IPS-18a (cell line): ENCODE measurements around the gene FBXO5.
"Not testable (repeated sequence)": the region's sequence is repeated elsewhere in the genome, so short reads cannot be mapped to it uniquely, and the experiment has no call there.

Experiments used
- H3K27ac ChIP-seq: one replicate; pipeline ENCODE4 v1.5.1; 2013; ENCODE audit warnings: low read length
- H3K27me3 ChIP-seq: one replicate; pipeline ENCODE4 v1.6.1; 2013; ENCODE audit warnings: mild to moderate bottlenecking, low read length; ENCODE audit not compliant: control insufficient read depth, insufficient read depth
- H3K36me3 ChIP-seq: one replicate; pipeline ENCODE4 v1.6.1; 2013; ENCODE audit warnings: low read depth, low read length; ENCODE audit not compliant: control insufficient read depth
- H3K4me1 ChIP-seq: one replicate; pipeline ENCODE4 v1.6.1; 2013; ENCODE audit warnings: low read depth, low read length; ENCODE audit not compliant: control insufficient read depth
- H3K4me3 ChIP-seq: one replicate; pipeline ENCODE4 v1.5.1; 2013; ENCODE audit warnings: low read length
- H3K9ac ChIP-seq: one replicate; pipeline ENCODE4 v1.6.1; 2013; ENCODE audit warnings: mild to moderate bottlenecking, low read length, moderate library complexity
- H3K9me3 ChIP-seq: one replicate; pipeline ENCODE4 v1.6.1; 2013; ENCODE audit warnings: low read depth, low read length; ENCODE audit not compliant: control insufficient read depth

Gene FBXO5

GRCh38 chr6:153013438-153013837 is 30.6 kb upstream of the FBXO5 start:
- Histone ChIP-seq H3K27ac (no peak overlapping the region), H3K4me1 (no peaks in the 10 kb centered on the region), H3K4me3 (no peak overlapping the region), H3K9me3 (no peaks in the 10 kb centered on the region), H3K27me3 (no peaks in the 10 kb centered on the region), H3K9ac (no peak overlapping the region), H3K36me3 (no peaks in the 10 kb centered on the region)

- H3K4me1 ChIP-seq = no peaks in the 10 kb centered on the region
- no peak overlapping the region for H3K9ac ChIP-seq
- H3K27ac ChIP-seq = no peak overlapping the region
- H3K9me3 ChIP-seq = no peaks in the 10 kb centered on the region
- no peaks in the 10 kb centered on the region for H3K36me3 ChIP-seq
- no peak overlapping the region for H3K4me3 ChIP-seq
- no peaks in the 10 kb centered on the region for H3K27me3 ChIP-seq
Measured at GRCh38 chr6:153012856-153013255, 30.0 kb upstream of the FBXO5 start.

GRCh38 chr6:153003366-153003690 is 20.5 kb upstream of the FBXO5 start:
- Histone ChIP-seq H3K27me3 (no peaks in the 10 kb centered on the region), H3K4me3 (peak overlapping the region; percentile 96), H3K9ac (peak overlapping the region; percentile 81), H3K27ac (peak overlapping the region; percentile 81), H3K36me3 (peaks cover 2% of the 10 kb centered on the region), H3K9me3 (no peaks in the 10 kb centered on the region), H3K4me1 (peaks cover 9% of the 10 kb centered on the region)

- H3K27me3 ChIP-seq = no peaks in the 10 kb centered on the region
- peak within 1 kb of the TSS; percentile 87 for H3K9ac ChIP-seq
- peaks cover 9% of the 10 kb centered on the region for H3K4me1 ChIP-seq
- H3K9me3 ChIP-seq = no peaks in the 10 kb centered on the region
- peak within 1 kb of the TSS; percentile 96 for H3K4me3 ChIP-seq
- peak within 1 kb of the TSS; percentile 81 for H3K27ac ChIP-seq
- H3K36me3 ChIP-seq = peaks cover 6% of the 10 kb centered on the region
Measured at GRCh38 chr6:153002613-153003365, 19.9 kb upstream of the FBXO5 start, which contains the start of gene MTRF1L. MTRF1L (minus strand) TSS chr6:153002709; CDS start chr6:153002685, 24 bp downstream.

- H3K4me1 ChIP-seq = peaks cover 9% of the 10 kb centered on the region
- no peaks in the 10 kb centered on the region for H3K9me3 ChIP-seq
- H3K36me3 ChIP-seq = peaks cover 13% of the 10 kb centered on the region
- no peaks in the 10 kb centered on the region for H3K27me3 ChIP-seq
- H3K4me3 ChIP-seq = peak overlapping the region; percentile 96
- H3K9ac ChIP-seq = peak overlapping the region; percentile 87
- H3K27ac ChIP-seq = peak overlapping the region; percentile 70
Measured at GRCh38 chr6:153001767-153002612, 19.1 kb upstream of the FBXO5 start.

- H3K27ac ChIP-seq, H3K9ac ChIP-seq, H3K27me3 ChIP-seq, H3K4me1 ChIP-seq, H3K9me3 ChIP-seq: not testable (repeated sequence)
- peak overlapping the region; percentile 96 for H3K4me3 ChIP-seq
- H3K36me3 ChIP-seq = peaks cover 20% of the 10 kb centered on the region
Measured at GRCh38 chr6:153000790-153001189, 17.9 kb upstream of the FBXO5 start.

GRCh38 chr6:153000243-153000642 is 17.4 kb upstream of the FBXO5 start:
- no peak overlapping the region for H3K9ac ChIP-seq
- H3K4me3 ChIP-seq = no peak overlapping the region
- peaks cover 20% of the 10 kb centered on the region for H3K36me3 ChIP-seq

GRCh38 chr6:152999538-152999937 is 16.7 kb upstream of the FBXO5 start:
- not testable (repeated sequence) for H3K27ac ChIP-seq, H3K27me3 ChIP-seq

More at GRCh38 chr6:153000243-153000642, 17.4 kb upstream of the FBXO5 start:
- Histone ChIP-seq H3K27me3 (no peaks in the 10 kb centered on the region), H3K4me1 (peaks cover 9% of the 10 kb centered on the region), H3K27ac (no peak overlapping the region), H3K9me3 (no peaks in the 10 kb centered on the region)

GRCh38 chr6:152993847-152994246 is 11.0 kb upstream of the FBXO5 start:
- Histone ChIP-seq H3K9me3 (no peaks in the 10 kb centered on the region), H3K4me1 (no peaks in the 10 kb centered on the region), H3K36me3 (peaks cover 61% of the 10 kb centered on the region), H3K9ac (no peak overlapping the region), H3K27me3 (no peaks in the 10 kb centered on the region), H3K4me3 (no peak overlapping the region), H3K27ac (no peak overlapping the region)

More at GRCh38 chr6:152999538-152999937, 16.7 kb upstream of the FBXO5 start:
- not testable (repeated sequence) for H3K4me3 ChIP-seq, H3K9ac ChIP-seq, H3K4me1 ChIP-seq, H3K9me3 ChIP-seq
- peaks cover 25% of the 10 kb centered on the region for H3K36me3 ChIP-seq

GRCh38 chr6:152993431-152993830 is 10.6 kb upstream of the FBXO5 start:
- no peaks in the 10 kb centered on the region for H3K4me1 ChIP-seq
- no peak overlapping the region for H3K9ac ChIP-seq
- peaks cover 59% of the 10 kb centered on the region for H3K36me3 ChIP-seq
- no peaks in the 10 kb centered on the region for H3K27me3 ChIP-seq
- no peak overlapping the region for H3K27ac ChIP-seq
- no peaks in the 10 kb centered on the region for H3K9me3 ChIP-seq
- H3K4me3 ChIP-seq = no peak overlapping the region

- peaks cover 11% of the 10 kb centered on the region for H3K36me3 ChIP-seq
- H3K9ac ChIP-seq = no peak overlapping the region
- no peak overlapping the region for H3K27ac ChIP-seq
- no peaks in the 10 kb centered on the region for H3K9me3 ChIP-seq
- no peaks in the 10 kb centered on the region for H3K4me1 ChIP-seq
- no peaks in the 10 kb centered on the region for H3K27me3 ChIP-seq
- H3K4me3 ChIP-seq = no peak overlapping the region
Measured at GRCh38 chr6:152986978-152987377, 4.1 kb upstream of the FBXO5 start.
